ENCODE data around the gene CHST2.

Gene CHST2

DNA sequence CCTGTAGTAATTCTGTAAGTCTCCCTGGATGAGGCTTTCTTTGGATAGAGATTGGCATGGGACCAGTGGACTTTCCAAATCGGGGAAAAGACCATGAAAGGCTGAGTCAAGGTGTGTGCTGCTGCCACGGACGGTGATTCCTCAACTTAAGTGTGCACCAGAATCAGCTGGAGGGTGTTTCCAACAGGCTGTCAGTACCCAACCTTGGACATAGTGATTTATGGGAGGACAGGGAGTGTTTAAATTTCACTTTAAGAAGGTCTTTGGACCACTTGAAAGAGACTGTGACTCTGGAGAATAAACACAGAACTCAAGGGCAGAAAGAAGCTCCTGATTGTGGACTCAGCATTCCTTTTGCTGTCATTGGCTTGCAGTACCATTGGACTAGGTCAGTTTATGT, 20.4 kb upstream of the CHST2 start:
- ChIA-PET POLR2A (no interaction called here), CTCF (no interaction called here)
- DNase-seq (ENCODE audit: low read depth, low spot score), result no peak
- TF ChIP-seq, protein P1, sequence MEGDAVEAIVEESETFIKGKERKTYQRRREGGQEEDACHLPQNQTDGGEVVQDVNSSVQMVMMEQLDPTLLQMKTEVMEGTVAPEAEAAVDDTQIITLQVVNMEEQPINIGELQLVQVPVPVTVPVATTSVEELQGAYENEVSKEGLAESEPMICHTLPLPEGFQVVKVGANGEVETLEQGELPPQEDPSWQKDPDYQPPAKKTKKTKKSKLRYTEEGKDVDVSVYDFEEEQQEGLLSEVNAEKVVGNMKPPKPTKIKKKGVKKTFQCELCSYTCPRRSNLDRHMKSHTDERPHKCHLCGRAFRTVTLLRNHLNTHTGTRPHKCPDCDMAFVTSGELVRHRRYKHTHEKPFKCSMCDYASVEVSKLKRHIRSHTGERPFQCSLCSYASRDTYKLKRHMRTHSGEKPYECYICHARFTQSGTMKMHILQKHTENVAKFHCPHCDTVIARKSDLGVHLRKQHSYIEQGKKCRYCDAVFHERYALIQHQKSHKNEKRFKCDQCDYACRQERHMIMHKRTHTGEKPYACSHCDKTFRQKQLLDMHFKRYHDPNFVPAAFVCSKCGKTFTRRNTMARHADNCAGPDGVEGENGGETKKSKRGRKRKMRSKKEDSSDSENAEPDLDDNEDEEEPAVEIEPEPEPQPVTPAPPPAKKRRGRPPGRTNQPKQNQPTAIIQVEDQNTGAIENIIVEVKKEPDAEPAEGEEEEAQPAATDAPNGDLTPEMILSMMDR (IDR thresholded peaks at IDR 0.05; ENCODE audit: insufficient read depth, low read length, missing control alignments), result no peak
- H3K4me3 ChIP-seq (ENCODE audit: low read depth, low read length), result no peak overlapping the region

DNA sequence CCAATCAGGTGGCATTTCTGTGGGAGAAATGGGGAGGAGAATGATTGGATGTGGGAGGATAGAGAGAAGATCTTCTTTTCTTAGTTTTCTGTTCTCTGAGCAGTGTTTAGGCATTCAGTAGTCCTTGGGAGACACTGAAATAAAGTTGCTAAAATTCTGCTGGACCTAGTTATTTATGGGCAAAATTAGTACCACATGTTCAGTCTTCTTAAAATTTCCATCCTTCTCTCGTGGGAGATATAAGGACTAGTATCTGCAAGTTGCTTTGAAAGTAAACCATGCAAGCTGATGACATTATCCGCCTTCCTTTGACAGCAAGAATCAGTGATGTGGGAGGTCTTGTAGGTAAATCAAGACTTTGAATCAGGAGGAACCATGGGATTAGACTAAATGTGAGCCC, 19.9 kb upstream of the CHST2 start:
- H3K4me3 ChIP-seq (ENCODE audit: low read depth, low read length), result no peak overlapping the region
- CTCF ChIA-PET, result no interaction called here
- POLR2A ChIA-PET, result no interaction called here
- DNase-seq (ENCODE audit: low read depth, low spot score), result no peak
- TF ChIP-seq, protein P1 (IDR thresholded peaks at IDR 0.05; ENCODE audit: insufficient read depth, low read length, missing control alignments), result no peak

DNA sequence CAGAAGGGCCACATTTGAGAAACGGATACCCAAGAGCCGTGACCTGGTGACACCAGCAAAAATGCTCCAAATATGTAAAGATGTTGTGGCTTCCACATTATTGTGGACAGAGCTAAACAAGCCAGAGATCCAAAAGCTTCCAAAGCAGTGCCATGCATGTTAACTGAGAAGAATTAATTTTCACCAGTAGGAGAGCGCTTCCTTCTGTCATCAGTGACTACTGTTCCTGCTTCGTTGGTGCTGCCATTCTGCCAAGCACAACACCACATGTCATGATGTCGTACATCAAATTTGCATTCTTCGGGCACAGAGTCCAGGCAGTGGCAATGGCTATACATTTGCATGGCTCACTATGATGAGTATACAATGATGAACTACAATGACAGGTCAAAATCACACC, 19.1 kb upstream of the CHST2 start:
- no peak for DNase-seq (ENCODE audit: low read depth, low spot score)
- ChIA-PET POLR2A (no interaction called here), CTCF (no interaction called here)
- H3K4me3 ChIP-seq (ENCODE audit: low read depth, low read length), result no peak overlapping the region
- TF ChIP-seq, protein P1 (IDR thresholded peaks at IDR 0.05; ENCODE audit: insufficient read depth, low read length, missing control alignments), result no peak

DNA sequence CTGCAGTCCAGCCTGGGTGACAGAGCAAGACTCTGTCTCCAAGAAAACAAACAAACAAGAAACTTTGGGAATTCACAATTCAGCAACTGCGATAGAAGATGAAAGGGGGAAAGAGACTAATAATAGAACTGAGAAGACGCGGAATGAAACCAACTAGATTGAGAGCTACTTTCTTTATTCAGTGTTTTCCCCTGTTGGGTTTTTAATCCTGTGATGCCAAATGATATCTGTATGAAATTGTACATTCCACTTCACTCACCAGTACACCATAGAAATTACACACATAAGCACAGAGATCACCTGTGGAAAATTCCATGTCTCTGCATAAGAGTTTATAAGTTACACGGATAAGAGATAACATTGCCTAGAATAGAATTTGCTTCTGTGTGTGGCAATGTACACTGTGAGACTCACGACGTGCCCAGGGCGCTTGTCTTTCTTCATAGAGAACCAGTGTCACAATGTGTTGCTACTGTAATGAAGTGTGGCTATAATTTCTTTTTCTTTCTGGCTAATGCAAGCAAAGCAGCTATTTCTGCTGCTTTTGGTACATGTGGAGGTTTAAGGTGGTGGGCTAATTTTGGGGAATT, 17.7 kb upstream of the CHST2 start:
- CTCF ChIA-PET, result no interaction called here
- TF ChIP-seq, protein P1 (IDR thresholded peaks at IDR 0.05; ENCODE audit: insufficient read depth, low read length, missing control alignments), result no peak
- POLR2A ChIA-PET, result no interaction called here
- DNase-seq (ENCODE audit: low read depth, low spot score), result no peak
- H3K4me3 ChIP-seq (ENCODE audit: low read depth, low read length), result no peak overlapping the region

DNA sequence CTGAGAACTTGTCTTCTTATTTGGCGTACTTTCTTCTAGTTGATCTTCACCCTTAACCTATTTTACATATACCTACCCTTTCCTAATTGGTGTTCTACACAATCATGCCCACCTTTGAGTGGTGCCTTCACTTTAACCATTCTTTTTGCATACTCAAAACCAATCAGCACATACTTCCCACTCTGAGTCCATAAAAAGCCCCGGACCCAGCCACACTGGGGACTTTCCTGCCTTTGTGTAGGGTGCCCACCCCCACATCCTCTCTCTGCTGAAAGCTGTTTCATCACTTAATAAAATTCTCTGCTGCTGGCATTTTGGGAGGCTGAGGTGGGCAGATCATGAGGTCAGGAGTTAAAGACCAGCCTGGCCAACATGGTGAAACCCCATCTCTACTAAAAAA, 15.9 kb upstream of the CHST2 start:
- CTCF ChIA-PET, result interaction anchor here (1.2 kb wide), 1 partner anchor 18 kb away, joined by 3 read pairs; no protein-coding TSS in a partner anchor
- no peak overlapping the region for H3K4me3 ChIP-seq (ENCODE audit: low read depth, low read length)
- TF ChIP-seq, protein P1 (IDR thresholded peaks at IDR 0.05; ENCODE audit: insufficient read depth, low read length, missing control alignments), result no peak
- POLR2A ChIA-PET, result no interaction called here
- DNase-seq (ENCODE audit: low read depth, low spot score), result no peak

DNA sequence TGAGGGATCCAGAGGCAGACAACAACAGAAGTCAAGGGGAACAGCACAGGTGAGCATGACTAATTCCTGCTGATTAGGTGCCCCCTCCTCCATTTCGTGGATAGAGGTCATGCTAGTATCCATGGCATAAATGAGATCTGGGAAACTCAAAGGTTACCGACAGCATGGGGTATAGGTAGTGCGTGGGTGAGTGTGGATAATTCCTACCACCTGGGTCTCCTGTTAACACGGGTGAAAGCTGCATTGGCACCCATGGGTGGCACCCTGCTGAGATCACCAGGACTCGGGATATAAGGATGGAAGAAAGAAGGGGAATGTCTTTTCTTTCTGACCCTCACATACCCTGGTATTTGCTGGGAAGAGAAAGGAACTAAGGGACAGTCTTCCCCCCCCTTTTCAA, 14.4 kb upstream of the CHST2 start:
- POLR2A ChIA-PET, result no interaction called here
- DNase-seq (ENCODE audit: low read depth, low spot score), result no peak
- TF ChIP-seq, protein P1 (IDR thresholded peaks at IDR 0.05; ENCODE audit: insufficient read depth, low read length, missing control alignments), result no peak
- no peak overlapping the region for H3K4me3 ChIP-seq (ENCODE audit: low read depth, low read length)
- CTCF ChIA-PET, result no interaction called here
